Coronary artery (tissue), 2 donors: ENCODE results near the gene MCRS1.

Experiments
- DNase-seq: peaks from one replicate; pipeline ENCODE4 v3.0.0-alpha.2; 2017; ENCODE audit warnings: low spot score
- H3K27ac ChIP-seq, 2 donors: fragments of 200-600 bp; sonication (generic); one replicate each; pipeline ENCODE4 v1.5.1; 2016 to 2019
- H3K4me3 ChIP-seq: fragments of 200-600 bp; sonication (generic); 2 replicates; pipeline ENCODE4 v1.5.1; 2016; ENCODE audit warnings: mild to moderate bottlenecking, moderate library complexity
- CTCF ChIP-seq: fragments of 200-600 bp; sonication (generic); IDR thresholded peaks from one replicate; pipeline ENCODE4 v1.5.1; 2019; ENCODE audit warnings: antibody characterized with exemption

Gene MCRS1

GRCh38 chr12:49527361-49528130 is 40.4 kb downstream of the MCRS1 start:
- Histone ChIP-seq H3K4me3 (no peak overlapping the region), H3K27ac (no peak overlapping the region)
- DNase-seq, result no peak
- no peak for TF ChIP-seq CTCF

- H3K4me3 ChIP-seq, result no peak overlapping the region
- no peak for DNase-seq
- no peak overlapping the region for H3K27ac ChIP-seq
- TF ChIP-seq CTCF, result no peak
Measured at GRCh38 chr12:49525942-49526341, 42.0 kb downstream of the MCRS1 start.

GRCh38 chr12:49524660-49525324 is 43.1 kb downstream of the MCRS1 start:
- TF ChIP-seq CTCF, result no peak
- Histone ChIP-seq H3K4me3 (no peak overlapping the region), H3K27ac (no peak overlapping the region)
- no peak for DNase-seq

GRCh38 chr12:49521389-49521788 is 46.6 kb downstream of the MCRS1 start:
- DNase-seq, result no peak
- TF ChIP-seq CTCF, result no peak
- Histone ChIP-seq H3K27ac (no peak overlapping the region), H3K4me3 (no peak overlapping the region)

GRCh38 chr12:49519574-49519936 is 48.4 kb downstream of the MCRS1 start:
- Histone ChIP-seq H3K27ac (no peak overlapping the region), H3K4me3 (no peak overlapping the region)
- DNase-seq, result no peak
- TF ChIP-seq CTCF, result no peak

- no peak overlapping the region for H3K27ac ChIP-seq
- no peak for DNase-seq
- H3K4me3 ChIP-seq, result no peak overlapping the region
- TF ChIP-seq CTCF, result no peak
Measured at GRCh38 chr12:49518914-49519573, 48.9 kb downstream of the MCRS1 start.
